Measurements from ENCODE around the gene CFAP46.
A peak's percentile ranks its signal among the peaks of the same experiment; 100 is the strongest.

Gene CFAP46

GRCh38 chr10:132842397-132842796 lies 100.0 kb downstream of the CFAP46 start:
- Histone ChIP-seq H3K4ac (ENCODE audit: low read length) (no peak overlapping the region), H3K18ac (ENCODE audit: low read length) (no peak overlapping the region), H2BK120ac (ENCODE audit: low read depth, low read length) (no peak overlapping the region), H3K79me1 (ENCODE audit: low read depth, low read length) (no peaks in the 10 kb centered on the region), H3K23ac (ENCODE audit: low read depth, low read length, poor library complexity) (no peak overlapping the region), H2AK5ac (ENCODE audit: low read depth, low read length) (no peak overlapping the region), H3K9me3 (replicated peaks in 1 of 2; ENCODE audit: control insufficient read depth in 2 of 2, insufficient read depth in 1 of 2, low read depth in 1 of 2, low read length in 2 of 2) (peaks cover 6% of the 10 kb centered on the region in 2 donors), H2AFZ (ENCODE audit: low read length) (no peak overlapping the region), H3K4me2 (ENCODE audit: insufficient read depth, low read length, poor library complexity, severe bottlenecking) (no peak overlapping the region), H2BK5ac (ENCODE audit: low read length) (no peak overlapping the region), H3K9ac (ENCODE audit: low read depth, low read length, poor library complexity) (no peak overlapping the region), H3K14ac (ENCODE audit: low read length) (no peak overlapping the region), H4K91ac (ENCODE audit: low read depth, low read length, poor library complexity) (no peak overlapping the region), H2BK15ac (ENCODE audit: low read length) (no peak overlapping the region), H3K4me1 (ENCODE audit: control insufficient read depth in 2 of 2, insufficient read depth in 1 of 2, low read depth in 1 of 2, low read length in 2 of 2) (peaks cover 0 to 3% of the 10 kb centered on the region in 2 donors), H2BK12ac (ENCODE audit: low read length) (no peak overlapping the region), H3K27ac (replicated peaks; ENCODE audit: low read length) (no peak overlapping the region), H4K8ac (ENCODE audit: low read depth, low read length) (no peak overlapping the region), H3K36me3 (replicated peaks in 1 of 2; ENCODE audit: control insufficient read depth in 2 of 2, insufficient read depth in 2 of 2, low read length in 2 of 2) (no peaks in the 10 kb centered on the region), H3K27me3 (ENCODE audit: control insufficient read depth in 3 of 3, insufficient read depth in 3 of 3, low read depth in 1 of 3, low read length in 3 of 3) (peaks cover 0 to 32% (median 0%) of the 10 kb centered on the region in 3 experiments), H3K4me3 (ENCODE audit: low read length in 2 of 2) (no peak overlapping the region)
- no CpG with 5 or more reads among the region's 3 CpGs for WGBS, 2 donors (ENCODE audit: extremely low coverage in 2 of 2, insufficient read length in 2 of 2, insufficient replicate concordance in 1 of 2)
- DNase-seq (ENCODE audit: low spot score): no peak

- H3K4me3 ChIP-seq (ENCODE audit: low read length in 2 of 2): no peak overlapping the region
- H3K23ac ChIP-seq (ENCODE audit: low read depth, low read length, poor library complexity): no peak overlapping the region
- peaks cover 6 to 9% of the 10 kb centered on the region in 2 donors for H3K9me3 ChIP-seq (replicated peaks in 1 of 2; ENCODE audit: control insufficient read depth in 2 of 2, insufficient read depth in 1 of 2, low read depth in 1 of 2, low read length in 2 of 2)
- H3K79me1 ChIP-seq (ENCODE audit: low read depth, low read length): no peaks in the 10 kb centered on the region
- no peak overlapping the region for H3K4ac ChIP-seq (ENCODE audit: low read length)
- no peak overlapping the region for H2AFZ ChIP-seq (ENCODE audit: low read length)
- H2BK5ac ChIP-seq (ENCODE audit: low read length): no peak overlapping the region
- no peak overlapping the region for H3K14ac ChIP-seq (ENCODE audit: low read length)
- no peak overlapping the region for H2BK15ac ChIP-seq (ENCODE audit: low read length)
- H3K4me1 ChIP-seq (ENCODE audit: control insufficient read depth in 2 of 2, insufficient read depth in 1 of 2, low read depth in 1 of 2, low read length in 2 of 2): peaks cover 0 to 6% of the 10 kb centered on the region in 2 donors
- WGBS, 2 donors (ENCODE audit: extremely low coverage in 2 of 2, insufficient read length in 2 of 2, insufficient replicate concordance in 1 of 2): no CpG with 5 or more reads among the region's 3 CpGs
- no peak overlapping the region for H2BK120ac ChIP-seq (ENCODE audit: low read depth, low read length)
- H3K36me3 ChIP-seq (replicated peaks in 1 of 2; ENCODE audit: control insufficient read depth in 2 of 2, insufficient read depth in 2 of 2, low read length in 2 of 2): no peaks in the 10 kb centered on the region
- H3K9ac ChIP-seq (ENCODE audit: low read depth, low read length, poor library complexity): no peak overlapping the region
- peaks cover 0 to 24% (median 0%) of the 10 kb centered on the region in 3 experiments for H3K27me3 ChIP-seq (ENCODE audit: control insufficient read depth in 3 of 3, insufficient read depth in 3 of 3, low read depth in 1 of 3, low read length in 3 of 3)
- no peak for DNase-seq (ENCODE audit: low spot score)
- H2AK5ac ChIP-seq (ENCODE audit: low read depth, low read length): no peak overlapping the region
- H4K91ac ChIP-seq (ENCODE audit: low read depth, low read length, poor library complexity): no peak overlapping the region
- H4K8ac ChIP-seq (ENCODE audit: low read depth, low read length): no peak overlapping the region
- no peak overlapping the region for H3K27ac ChIP-seq (replicated peaks; ENCODE audit: low read length)
- no peak overlapping the region for H2BK12ac ChIP-seq (ENCODE audit: low read length)
- H3K4me2 ChIP-seq (ENCODE audit: insufficient read depth, low read length, poor library complexity, severe bottlenecking): no peak overlapping the region
- H3K18ac ChIP-seq (ENCODE audit: low read length): no peak overlapping the region
Observed at GRCh38 chr10:132841615-132841975, 100.8 kb downstream of the CFAP46 start.

GRCh38 chr10:132840698-132841614 lies 101.4 kb downstream of the CFAP46 start:
- Histone ChIP-seq H3K9me3 (replicated peaks in 1 of 2; ENCODE audit: control insufficient read depth in 2 of 2, insufficient read depth in 1 of 2, low read depth in 1 of 2, low read length in 2 of 2) (peaks cover 6 to 9% of the 10 kb centered on the region in 2 donors), H3K4me1 (ENCODE audit: control insufficient read depth in 2 of 2, insufficient read depth in 1 of 2, low read depth in 1 of 2, low read length in 2 of 2) (peaks cover 0 to 6% of the 10 kb centered on the region in 2 donors), H4K8ac (ENCODE audit: low read depth, low read length) (no peak overlapping the region), H2BK5ac (ENCODE audit: low read length) (no peak overlapping the region), H2BK15ac (ENCODE audit: low read length) (no peak overlapping the region), H3K23ac (ENCODE audit: low read depth, low read length, poor library complexity) (no peak overlapping the region), H3K27ac (replicated peaks; ENCODE audit: low read length) (no peak overlapping the region), H3K18ac (ENCODE audit: low read length) (no peak overlapping the region), H3K27me3 (ENCODE audit: control insufficient read depth in 3 of 3, insufficient read depth in 3 of 3, low read depth in 1 of 3, low read length in 3 of 3) (peaks cover 0 to 18% (median 0%) of the 10 kb centered on the region in 3 experiments), H3K14ac (ENCODE audit: low read length) (no peak overlapping the region), H2BK120ac (ENCODE audit: low read depth, low read length) (no peak overlapping the region), H3K79me1 (ENCODE audit: low read depth, low read length) (no peaks in the 10 kb centered on the region), H3K4me3 (ENCODE audit: low read length in 2 of 2) (no peak overlapping the region), H3K36me3 (replicated peaks in 1 of 2; ENCODE audit: control insufficient read depth in 2 of 2, insufficient read depth in 2 of 2, low read length in 2 of 2) (no peaks in the 10 kb centered on the region), H2BK12ac (ENCODE audit: low read length) (no peak overlapping the region), H3K9ac (ENCODE audit: low read depth, low read length, poor library complexity) (no peak overlapping the region), H4K91ac (ENCODE audit: low read depth, low read length, poor library complexity) (no peak overlapping the region), H3K4me2 (ENCODE audit: insufficient read depth, low read length, poor library complexity, severe bottlenecking) (no peak overlapping the region), H3K4ac (ENCODE audit: low read length) (no peak overlapping the region), H2AK5ac (ENCODE audit: low read depth, low read length) (no peak overlapping the region), H2AFZ (ENCODE audit: low read length) (no peak overlapping the region)
- no CpG with 5 or more reads among the region's 24 CpGs for WGBS, 2 donors (ENCODE audit: extremely low coverage in 2 of 2, insufficient read length in 2 of 2, insufficient replicate concordance in 1 of 2)
- no peak for DNase-seq (ENCODE audit: low spot score)

GRCh38 chr10:132839061-132839460 lies 103.3 kb downstream of the CFAP46 start:
- no peak overlapping the region for H3K23ac ChIP-seq (ENCODE audit: low read depth, low read length, poor library complexity)
- H3K4me3 ChIP-seq (ENCODE audit: low read length in 2 of 2): no peak overlapping the region
- no peak overlapping the region for H3K9ac ChIP-seq (ENCODE audit: low read depth, low read length, poor library complexity)
- H2BK12ac ChIP-seq (ENCODE audit: low read length): no peak overlapping the region
- H3K36me3 ChIP-seq (replicated peaks in 1 of 2; ENCODE audit: control insufficient read depth in 2 of 2, insufficient read depth in 2 of 2, low read length in 2 of 2): no peaks in the 10 kb centered on the region
- no peak overlapping the region for H4K8ac ChIP-seq (ENCODE audit: low read depth, low read length)
- no peak overlapping the region for H3K4ac ChIP-seq (ENCODE audit: low read length)
- H3K4me2 ChIP-seq (ENCODE audit: insufficient read depth, low read length, poor library complexity, severe bottlenecking): no peak overlapping the region
- no CpG with 5 or more reads among the region's 13 CpGs for WGBS, 2 donors (ENCODE audit: extremely low coverage in 2 of 2, insufficient read length in 2 of 2, insufficient replicate concordance in 1 of 2)
- H2AFZ ChIP-seq (ENCODE audit: low read length): no peak overlapping the region
- no peak overlapping the region for H2AK5ac ChIP-seq (ENCODE audit: low read depth, low read length)
- peaks cover 2% of the 10 kb centered on the region for H3K79me1 ChIP-seq (ENCODE audit: low read depth, low read length)
- no peak overlapping the region for H4K91ac ChIP-seq (ENCODE audit: low read depth, low read length, poor library complexity)
- H2BK5ac ChIP-seq (ENCODE audit: low read length): no peak overlapping the region
- peaks cover 6 to 9% of the 10 kb centered on the region in 2 donors for H3K9me3 ChIP-seq (replicated peaks in 1 of 2; ENCODE audit: control insufficient read depth in 2 of 2, insufficient read depth in 1 of 2, low read depth in 1 of 2, low read length in 2 of 2)
- peaks cover 0 to 8% (median 0%) of the 10 kb centered on the region in 3 experiments for H3K27me3 ChIP-seq (ENCODE audit: control insufficient read depth in 3 of 3, insufficient read depth in 3 of 3, low read depth in 1 of 3, low read length in 3 of 3)
- no peak overlapping the region for H3K27ac ChIP-seq (replicated peaks; ENCODE audit: low read length)
- H3K18ac ChIP-seq (ENCODE audit: low read length): peak overlapping the region; percentile 53
- H2BK15ac ChIP-seq (ENCODE audit: low read length): no peak overlapping the region
- no peak overlapping the region for H2BK120ac ChIP-seq (ENCODE audit: low read depth, low read length)
- H3K14ac ChIP-seq (ENCODE audit: low read length): no peak overlapping the region
- peaks cover 0 to 6% of the 10 kb centered on the region in 2 donors for H3K4me1 ChIP-seq (ENCODE audit: control insufficient read depth in 2 of 2, insufficient read depth in 1 of 2, low read depth in 1 of 2, low read length in 2 of 2)
- DNase-seq (ENCODE audit: low spot score): no peak

Measured in neuronal stem cell (in vitro differentiated cells).